ENCODE measurements around the gene CANT1.

The CANT1 gene

DNA sequence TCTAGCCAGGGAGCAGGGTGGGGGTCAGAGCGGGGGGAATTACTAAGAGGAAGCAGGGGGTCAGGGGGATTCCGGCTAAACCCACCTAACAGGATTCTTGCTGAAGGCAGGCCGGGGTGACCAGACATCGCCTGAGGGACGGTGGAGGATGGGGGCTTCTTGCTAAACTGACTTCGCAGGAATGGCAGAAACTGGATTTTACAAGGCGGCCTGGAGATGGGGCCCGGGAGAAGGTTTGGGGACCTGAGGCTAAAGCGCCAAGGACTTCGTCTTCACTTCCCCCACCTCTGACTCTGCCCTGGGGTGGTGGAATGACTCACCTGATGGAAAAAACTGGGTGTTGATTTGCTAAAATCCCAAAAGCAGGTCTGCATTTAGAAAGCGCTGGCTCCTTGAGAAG is 53.3 kb downstream of the CANT1 start:
- TF ChIP-seq POLR2AphosphoS5 (IDR thresholded peaks at IDR 0.05; ENCODE audit: low read depth, low read length) (no peak), FOXP2 (optimal IDR thresholded peaks at IDR 0.05; ENCODE audit: borderline replicate concordance, extremely low read depth, extremely low read length, insufficient read depth) (no peak), TAF1 (IDR thresholded peaks at IDR 0.05; ENCODE audit: borderline replicate concordance, insufficient read depth, low read length) (no peak), SIN3A (IDR thresholded peaks at IDR 0.05; ENCODE audit: borderline replicate concordance, insufficient read depth, low read length) (no peak)
- TF ChIP-seq, protein P1, sequence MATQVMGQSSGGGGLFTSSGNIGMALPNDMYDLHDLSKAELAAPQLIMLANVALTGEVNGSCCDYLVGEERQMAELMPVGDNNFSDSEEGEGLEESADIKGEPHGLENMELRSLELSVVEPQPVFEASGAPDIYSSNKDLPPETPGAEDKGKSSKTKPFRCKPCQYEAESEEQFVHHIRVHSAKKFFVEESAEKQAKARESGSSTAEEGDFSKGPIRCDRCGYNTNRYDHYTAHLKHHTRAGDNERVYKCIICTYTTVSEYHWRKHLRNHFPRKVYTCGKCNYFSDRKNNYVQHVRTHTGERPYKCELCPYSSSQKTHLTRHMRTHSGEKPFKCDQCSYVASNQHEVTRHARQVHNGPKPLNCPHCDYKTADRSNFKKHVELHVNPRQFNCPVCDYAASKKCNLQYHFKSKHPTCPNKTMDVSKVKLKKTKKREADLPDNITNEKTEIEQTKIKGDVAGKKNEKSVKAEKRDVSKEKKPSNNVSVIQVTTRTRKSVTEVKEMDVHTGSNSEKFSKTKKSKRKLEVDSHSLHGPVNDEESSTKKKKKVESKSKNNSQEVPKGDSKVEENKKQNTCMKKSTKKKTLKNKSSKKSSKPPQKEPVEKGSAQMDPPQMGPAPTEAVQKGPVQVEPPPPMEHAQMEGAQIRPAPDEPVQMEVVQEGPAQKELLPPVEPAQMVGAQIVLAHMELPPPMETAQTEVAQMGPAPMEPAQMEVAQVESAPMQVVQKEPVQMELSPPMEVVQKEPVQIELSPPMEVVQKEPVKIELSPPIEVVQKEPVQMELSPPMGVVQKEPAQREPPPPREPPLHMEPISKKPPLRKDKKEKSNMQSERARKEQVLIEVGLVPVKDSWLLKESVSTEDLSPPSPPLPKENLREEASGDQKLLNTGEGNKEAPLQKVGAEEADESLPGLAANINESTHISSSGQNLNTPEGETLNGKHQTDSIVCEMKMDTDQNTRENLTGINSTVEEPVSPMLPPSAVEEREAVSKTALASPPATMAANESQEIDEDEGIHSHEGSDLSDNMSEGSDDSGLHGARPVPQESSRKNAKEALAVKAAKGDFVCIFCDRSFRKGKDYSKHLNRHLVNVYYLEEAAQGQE (IDR thresholded peaks at IDR 0.05; ENCODE audit: insufficient read depth in 1 of 2, low read depth in 2 of 2, low read length in 2 of 2): no peak

DNA sequence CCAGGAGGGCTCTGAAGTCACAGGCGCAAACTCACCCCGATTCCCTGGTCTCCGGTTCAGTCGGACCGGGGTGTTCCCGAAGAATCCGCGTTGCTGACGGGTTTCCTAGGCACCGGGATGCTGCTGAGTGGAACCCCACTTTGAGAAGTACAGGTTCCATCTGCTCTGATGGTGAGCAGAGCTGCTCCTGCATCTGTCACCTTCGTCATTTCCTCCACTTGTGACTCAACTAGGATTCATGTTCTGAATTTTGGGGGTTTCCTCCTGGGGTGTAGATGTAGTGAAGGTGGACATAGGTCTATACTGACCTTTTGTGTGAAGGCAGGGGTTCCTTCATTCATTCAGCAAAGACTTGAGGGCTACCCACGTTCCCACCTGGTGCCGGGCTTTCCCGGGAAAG is 54.9 kb downstream of the CANT1 start:
- TF ChIP-seq FOXP2 (optimal IDR thresholded peaks at IDR 0.05; ENCODE audit: borderline replicate concordance, extremely low read depth, extremely low read length, insufficient read depth) (no peak), POLR2AphosphoS5 (IDR thresholded peaks at IDR 0.05; ENCODE audit: low read depth, low read length) (no peak), TAF1 (IDR thresholded peaks at IDR 0.05; ENCODE audit: borderline replicate concordance, insufficient read depth, low read length) (no peak), SIN3A (IDR thresholded peaks at IDR 0.05; ENCODE audit: borderline replicate concordance, insufficient read depth, low read length) (no peak)
- TF ChIP-seq, protein P1 (IDR thresholded peaks at IDR 0.05; ENCODE audit: insufficient read depth in 1 of 2, low read depth in 2 of 2, low read length in 2 of 2): no peak

DNA sequence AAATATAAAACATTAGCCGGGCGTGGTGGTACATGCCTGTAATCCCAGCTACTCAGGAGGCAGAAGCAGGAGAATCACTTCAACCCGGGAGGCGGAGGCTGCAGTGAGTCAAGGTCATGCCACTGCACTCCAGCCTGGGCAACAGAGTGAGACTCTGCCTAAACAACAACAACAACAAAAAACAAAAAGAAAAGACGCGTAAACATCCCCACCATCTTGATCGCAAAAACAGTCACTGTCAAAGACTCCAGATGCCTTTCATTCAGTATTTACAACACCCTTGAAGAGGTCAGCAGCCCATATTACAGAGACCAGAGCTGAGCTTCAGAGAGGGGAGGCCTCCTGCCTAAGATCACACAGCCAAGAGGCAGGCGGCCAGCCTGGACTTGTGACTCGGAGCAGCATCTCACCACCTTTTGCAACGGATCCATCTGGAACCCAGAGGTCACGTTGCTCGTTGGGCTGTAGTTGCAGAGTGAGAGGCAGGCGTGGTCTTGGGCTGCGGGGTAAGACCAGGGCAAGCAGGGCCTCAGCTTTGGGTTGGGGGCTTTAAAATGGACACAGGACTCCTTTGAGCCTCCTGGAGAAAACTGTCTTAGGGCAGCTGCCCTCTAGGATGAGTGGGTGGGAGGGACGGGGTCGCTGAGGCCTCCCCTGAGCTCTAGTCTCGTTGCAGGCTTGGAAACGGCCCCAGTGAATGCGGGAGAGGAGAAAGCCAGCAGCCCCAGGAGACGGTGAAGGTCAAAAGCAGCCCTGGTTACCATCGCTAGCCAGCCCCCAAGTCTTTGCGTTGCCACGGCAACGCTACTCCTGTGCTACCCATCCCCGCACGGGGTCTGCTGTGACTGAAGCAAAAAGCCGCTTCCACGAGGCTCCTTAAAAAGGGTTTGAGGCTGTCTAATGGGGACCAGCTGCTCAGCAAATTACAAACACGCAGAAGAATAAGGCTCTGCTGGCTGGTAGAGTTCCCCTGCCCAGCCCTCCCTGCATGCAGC is 55.9 kb downstream of the CANT1 start:
- no peak for TF ChIP-seq TAF1 (IDR thresholded peaks at IDR 0.05; ENCODE audit: borderline replicate concordance, insufficient read depth, low read length)
- TF ChIP-seq POLR2AphosphoS5 (IDR thresholded peaks at IDR 0.05; ENCODE audit: low read depth, low read length): no peak
- TF ChIP-seq, protein P1 (IDR thresholded peaks at IDR 0.05; ENCODE audit: insufficient read depth in 1 of 2, low read depth in 2 of 2, low read length in 2 of 2): no peak
- no peak for TF ChIP-seq SIN3A (IDR thresholded peaks at IDR 0.05; ENCODE audit: borderline replicate concordance, insufficient read depth, low read length)
- no peak for TF ChIP-seq FOXP2 (optimal IDR thresholded peaks at IDR 0.05; ENCODE audit: borderline replicate concordance, extremely low read depth, extremely low read length, insufficient read depth)

- no peak for TF ChIP-seq TAF1 (IDR thresholded peaks at IDR 0.05; ENCODE audit: borderline replicate concordance, insufficient read depth, low read length)
- TF ChIP-seq POLR2AphosphoS5 (IDR thresholded peaks at IDR 0.05; ENCODE audit: low read depth, low read length): no peak
- TF ChIP-seq, protein P1 (IDR thresholded peaks at IDR 0.05; ENCODE audit: insufficient read depth in 1 of 2, low read depth in 2 of 2, low read length in 2 of 2): no peak
- no peak for TF ChIP-seq SIN3A (IDR thresholded peaks at IDR 0.05; ENCODE audit: borderline replicate concordance, insufficient read depth, low read length)
- TF ChIP-seq FOXP2 (optimal IDR thresholded peaks at IDR 0.05; ENCODE audit: borderline replicate concordance, extremely low read depth, extremely low read length, insufficient read depth): no peak
These were observed 56.9 kb downstream of the CANT1 start for GRCh38 chr17:78952706-78953105.
